HepG2 (cell line): ENCODE data around the gene SHROOM2. TPM values are rescaled to one million over a fixed set of nuclear protein-coding genes. Genes with fewer than 3 reads are reported as not detected.

ENCODE experiments used
- ATAC-seq: fragments of 200-7000 bp; cut with Tn5 transposase; 3 replicates; pipeline ENCODE4 v1.9.1; 2020; ENCODE audit warnings: mild to moderate bottlenecking, moderate library complexity
- BruUV-seq: library from RNA; stranded (reverse); fragments of 400-500 nt; replicated peaks from 2 replicates; lab custom pipeline; 2021; lab: Mats Ljungman, UMichigan
- CTCF ChIA-PET: fragments of 300-600 bp; formaldehyde crosslinking; extraction: SDS; loops from one replicate; lab custom pipeline; 2021; ENCODE audit warnings: low total read pairs, inconsistent platforms, low intra/inter-chr PET ratio; lab: Yijun Ruan, JAX
- POLR2A ChIA-PET: fragments of 350-600 bp; sonication (Branson Sonifier 250); formaldehyde crosslinking; loops from one replicate; lab custom pipeline; 2020; ENCODE audit warnings: antibody characterized with exemption, inconsistent platforms; lab: Yijun Ruan, JAX
- DNase-seq: peaks from one replicate; pipeline ENCODE4 v3.0.0-alpha.2; 2015; ENCODE audit warnings: low spot score
- FAIRE-seq: peaks from 3 replicates; lab custom pipeline; 2011; peaks lifted over from hg19 to GRCh38; lab: Jason Lieb, UNC
- H2AFZ ChIP-seq: one replicate; pipeline ENCODE4 v1.6.1; 2011; ENCODE audit warnings: low read length, inconsistent platforms
- H3K27ac ChIP-seq: fragments of 300-600 bp; 3 replicates; pipeline ENCODE4 v1.8.0; 2011; ENCODE audit warnings: mixed run types, mild to moderate bottlenecking, mixed read lengths, low read length, inconsistent platforms; ENCODE audit not compliant: insufficient read depth; ENCODE audit errors: extremely low read length
- H3K27me3 ChIP-seq, 2 experiments: fragments of 200-600 bp in 1 of 2; 2 replicates in 1 of 2; 3 replicates in 1 of 2; pipeline versions ENCODE4 v1.6.0 to v1.8.0; 2011; ENCODE audit warnings: low read length in 2 of 2, mild to moderate bottlenecking in 2 of 2, moderate library complexity in 2 of 2, inconsistent platforms in 1 of 2; ENCODE audit not compliant: insufficient read depth in 2 of 2, control insufficient read depth in 1 of 2
- H3K36me3 ChIP-seq, 2 experiments: fragments of 200-600 bp in 1 of 2; replicated peaks in 1 of 2; 2 replicates in 1 of 2; 3 replicates in 1 of 2; pipeline versions ENCODE4 v1.5.1 to v1.8.0; 2011; ENCODE audit warnings: low read length in 2 of 2, inconsistent platforms in 1 of 2; ENCODE audit not compliant: insufficient read depth in 2 of 2, control insufficient read depth in 1 of 2
- H3K4me1 ChIP-seq: 2 replicates; pipeline ENCODE4 v1.5.1; 2012; ENCODE audit warnings: low read length, inconsistent platforms; ENCODE audit not compliant: insufficient read depth
- H3K4me2 ChIP-seq: 2 replicates; pipeline ENCODE4 v1.6.0; 2011; ENCODE audit warnings: low read depth, low read length, inconsistent platforms
- H3K4me3 ChIP-seq, 3 experiments: fragments of 200-600 bp in 1 of 3; sonication (generic), shearing (Covaris generic) in 1 of 3; replicated peaks in 1 of 3; 2 replicates each; pipeline ENCODE4 v1.5.1; 2011 to 2016; ENCODE audit warnings: low read length in 3 of 3, inconsistent platforms in 2 of 3, low read depth in 2 of 3, mild to moderate bottlenecking in 2 of 3, control low read depth in 1 of 3, mixed read lengths in 1 of 3; ENCODE audit not compliant: insufficient read depth in 1 of 3
- H3K79me2 ChIP-seq: one replicate; pipeline ENCODE4 v1.6.1; 2011; ENCODE audit warnings: low read length, inconsistent platforms; ENCODE audit not compliant: insufficient read depth
- H3K9ac ChIP-seq: 2 replicates; pipeline ENCODE4 v1.6.0; 2011; ENCODE audit warnings: mild to moderate bottlenecking, low read depth, low read length, inconsistent platforms; ENCODE audit not compliant: insufficient read depth
- H3K9me3 ChIP-seq: 2 replicates; pipeline ENCODE4 v1.5.1; 2012; ENCODE audit warnings: mild to moderate bottlenecking, low read length
- H4K20me1 ChIP-seq: 2 replicates; pipeline ENCODE4 v1.6.0; 2011; ENCODE audit warnings: inconsistent platforms, mild to moderate bottlenecking, low read length, moderate library complexity; ENCODE audit not compliant: insufficient read depth
- JUNB ChIP-seq: sonication (generic); formaldehyde crosslinking; IDR thresholded peaks from 2 replicates; pipeline ENCODE4 v1.8.0; 2022; ENCODE audit warnings: missing genetic modification reagents, mild to moderate bottlenecking, borderline replicate concordance
- MTF1 ChIP-seq: sonication (generic); formaldehyde crosslinking; IDR thresholded peaks from 2 replicates; pipeline ENCODE4 v1.5.0; 2020; ENCODE audit warnings: missing genetic modification reagents
- PAXIP1 ChIP-seq: sonication (generic); formaldehyde crosslinking; conservative IDR thresholded peaks from 2 replicates; pipeline ENCODE4 v1.4.0; 2020; ENCODE audit warnings: mild to moderate bottlenecking, missing genetic modification reagents, moderate library complexity
- PHF5A ChIP-seq: IDR thresholded peaks from one replicate; pipeline ENCODE4 v1.6.1; 2018; ENCODE audit warnings: low read depth, missing genetic modification reagents; ENCODE audit not compliant: unreplicated experiment
- RARG ChIP-seq: sonication (generic); formaldehyde crosslinking; IDR thresholded peaks from 2 replicates; pipeline ENCODE4 v1.4.0; 2020; ENCODE audit warnings: low read depth, mild to moderate bottlenecking, missing genetic modification reagents
- RFXANK ChIP-seq: IDR thresholded peaks from 2 replicates; pipeline ENCODE4 v1.6.1; 2016
- RFXAP ChIP-seq: sonication (generic); formaldehyde crosslinking; IDR thresholded peaks from 2 replicates; pipeline ENCODE4 v1.4.0; 2020; ENCODE audit warnings: missing genetic modification reagents, borderline replicate concordance
- SMYD3 ChIP-seq: sonication (generic); formaldehyde crosslinking; IDR thresholded peaks from 2 replicates; pipeline ENCODE4 v1.8.1; 2023; ENCODE audit warnings: mild to moderate bottlenecking, missing genetic modification reagents
- TP53 ChIP-seq: sonication (generic); formaldehyde crosslinking; conservative IDR thresholded peaks from 2 replicates; pipeline ENCODE4 v1.4.0; 2020; ENCODE audit warnings: missing genetic modification reagents
- U2AF1 ChIP-seq: fragments of 200-400 bp; formaldehyde crosslinking; optimal IDR thresholded peaks from 2 replicates; pipeline ENCODE3; 2017; ENCODE audit warnings: mild to moderate bottlenecking, low read depth, low read length
- ZNF10 ChIP-seq: sonication (generic); formaldehyde crosslinking; IDR thresholded peaks from 2 replicates; pipeline ENCODE4 v1.4.0; 2020; ENCODE audit warnings: mild to moderate bottlenecking, low read depth, missing genetic modification reagents, borderline replicate concordance
- ZNF430 ChIP-seq: sonication (generic); formaldehyde crosslinking; IDR thresholded peaks from 2 replicates; pipeline ENCODE4 v1.9.0; 2021; ENCODE audit warnings: mild to moderate bottlenecking, missing genetic modification reagents
- ZNF639 ChIP-seq: conservative IDR thresholded peaks from 2 replicates; pipeline ENCODE4 v1.6.1; 2018; ENCODE audit warnings: missing genetic modification reagents
- ZNF75D ChIP-seq: sonication (generic); formaldehyde crosslinking; IDR thresholded peaks from 2 replicates; pipeline ENCODE4 v1.8.1; 2023; ENCODE audit warnings: missing genetic modification reagents, mild to moderate bottlenecking, borderline replicate concordance
- ZNF773 ChIP-seq: sonication (generic); formaldehyde crosslinking; IDR thresholded peaks from 2 replicates; pipeline ENCODE4 v1.4.0; 2020; ENCODE audit warnings: missing genetic modification reagents, borderline replicate concordance
- ZNF841 ChIP-seq: sonication (generic); formaldehyde crosslinking; IDR thresholded peaks from 2 replicates; pipeline ENCODE4 v1.8.1; 2023; ENCODE audit warnings: missing genetic modification reagents, borderline replicate concordance
- WGBS: methylation state at CpG from one replicate; pipeline ENCODE4 v1.1.6; 2017; ENCODE audit warnings: low lambda C conversion rate; 5-methylcytosine and 5-hydroxymethylcytosine counted together
- in situ Hi-C: cut with HindIII; loops from 2 replicates; pipeline ENCODE4 v1.10.0; 2017; ENCODE audit warnings: low pct_unique_long_range_greater_than_20kb; ENCODE audit not compliant: extremely low pct_ligation_motif_present
- intact Hi-C: fragments of 100-400 bp; cut with micrococcal nuclease; formaldehyde crosslinking; loops from one replicate; pipeline ENCODE4 v1.10.0; 2022; ENCODE audit not compliant: unreplicated experiment
- polyA plus RNA-seq, 8 experiments: library from polyadenylated mRNA; depleted of rRNA in 3 of 8; stranded (reverse) in 7 of 8; unstranded in 1 of 8; fragments of >200 nt; fragmentation: Illumina TruSeq in 4 of 8; extraction: Trizol in 4 of 8; gene quantifications; 2 replicates each; pipeline versions ENCODE4 v1.2.1 to v1.2.3, GENCODE V29; 2011 to 2016; ENCODE audit warnings: low read depth in 4 of 8, missing spikeins in 1 of 8, mixed read lengths in 1 of 8; ENCODE audit not compliant: insufficient read depth in 1 of 8
- total RNA-seq, 5 experiments: library from RNA; depleted of rRNA; stranded (reverse); fragments of >200 nt; fragmentation: Illumina TruSeq; extraction: Trizol; gene quantifications; 2 replicates each; pipeline ENCODE4 v1.2.3, GENCODE V29; 2016; ENCODE audit warnings: low read depth in 1 of 5
- TF ChIP-seq, protein P1 (sequence below): sonication (generic); formaldehyde crosslinking; IDR thresholded peaks from 2 replicates; pipeline ENCODE4 v1.5.0; 2020; ENCODE audit warnings: missing genetic modification reagents

The SHROOM2 gene
- total and polyA plus RNA-seq, 2 of the 13 experiments (the other 11 are each of a cell fraction or from before 2014, with no cell fraction given) = 0.92 to 1.4 TPM

DNA sequence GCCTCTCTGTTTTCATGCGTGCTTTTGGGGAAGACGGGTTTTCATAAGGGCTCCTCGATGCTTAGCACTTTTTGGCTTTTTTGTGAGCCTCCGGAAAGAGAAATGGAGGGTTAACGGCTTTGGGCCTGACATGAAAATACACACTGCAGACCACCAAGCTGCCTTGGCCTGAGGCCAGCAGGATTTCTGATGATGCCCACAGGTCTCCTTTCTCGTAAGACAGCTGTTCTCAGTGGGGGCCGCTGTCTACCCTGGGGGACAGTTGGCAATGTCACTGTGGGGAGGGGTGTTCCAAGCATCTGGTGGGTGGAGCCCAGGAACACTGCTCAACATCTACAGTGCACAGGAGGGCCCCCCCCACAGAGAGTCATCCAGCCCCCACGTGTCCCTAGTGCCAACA, 151.5 kb downstream of the SHROOM2 start:
- FAIRE-seq = no peak
- CTCF ChIA-PET = no interaction called here
- in situ Hi-C loops = no loop called here

More for the DNA sequence above, 151.5 kb downstream of the SHROOM2 start:
- intact Hi-C loops = no loop called here
- POLR2A ChIA-PET = no interaction called here
- no peak for TF ChIP-seq ZNF841 (CRISPR knock-in tag)
- TF ChIP-seq U2AF1 = no peak
- TF ChIP-seq PHF5A = no peak
- TF ChIP-seq MTF1 (CRISPR knock-in tag) = no peak
- TF ChIP-seq, protein P1, sequence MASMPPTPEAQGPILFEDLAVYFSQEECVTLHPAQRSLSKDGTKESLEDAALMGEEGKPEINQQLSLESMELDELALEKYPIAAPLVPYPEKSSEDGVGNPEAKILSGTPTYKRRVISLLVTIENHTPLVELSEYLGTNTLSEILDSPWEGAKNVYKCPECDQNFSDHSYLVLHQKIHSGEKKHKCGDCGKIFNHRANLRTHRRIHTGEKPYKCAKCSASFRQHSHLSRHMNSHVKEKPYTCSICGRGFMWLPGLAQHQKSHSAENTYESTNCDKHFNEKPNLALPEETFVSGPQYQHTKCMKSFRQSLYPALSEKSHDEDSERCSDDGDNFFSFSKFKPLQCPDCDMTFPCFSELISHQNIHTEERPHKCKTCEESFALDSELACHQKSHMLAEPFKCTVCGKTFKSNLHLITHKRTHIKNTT (CRISPR knock-in tag) = no peak
- TF ChIP-seq RARG = no peak
- no peak for TF ChIP-seq ZNF773 (CRISPR knock-in tag)
- TF ChIP-seq RFXAP (CRISPR knock-in tag) = no peak
- no peak for TF ChIP-seq ZNF639 (CRISPR knock-in tag)
- no peak for TF ChIP-seq ZNF10
- TF ChIP-seq RFXANK = no peak
- no peak for TF ChIP-seq ZNF430
- TF ChIP-seq ZNF75D (CRISPR knock-in tag) = no peak
- TF ChIP-seq SMYD3 (CRISPR knock-in tag) = no peak
- TF ChIP-seq PAXIP1 = no peak
- TF ChIP-seq TP53 = no peak
- TF ChIP-seq JUNB (CRISPR knock-in tag) = no peak
- no peaks in the 10 kb centered on the region for H3K9me3 ChIP-seq
- no peaks in the 10 kb centered on the region for H4K20me1 ChIP-seq
- H3K4me3 ChIP-seq = no peak overlapping the region
- no peak for ATAC-seq
- DNase-seq = no peak
- H2AFZ ChIP-seq = no peak overlapping the region
- no TSS peak for BruUV-seq
- no peak overlapping the region for H3K9ac ChIP-seq
- no peak overlapping the region for H3K27ac ChIP-seq
- 96% methylated on average over 5 of the region's 8 CpGs for WGBS
- no peaks in the 10 kb centered on the region for H3K27me3 ChIP-seq
- H3K4me1 ChIP-seq = no peaks in the 10 kb centered on the region
- peaks cover 2 to 3% of the 10 kb centered on the region in 2 experiments; a peak in 1 of 5 replicates for H3K36me3 ChIP-seq
- no peaks in the 10 kb centered on the region for H3K79me2 ChIP-seq
- no peak overlapping the region for H3K4me2 ChIP-seq
